Activated CD4-positive, alpha-beta T cell treated with anti-CD3 and anti-CD28 coated beads, Interleukin-2, amount 10 ng/mL, durations not matched to agents 7 days and 5 days (primary cell): Measurements from ENCODE around the gene PPP4R1. TPM values are rescaled to one million over a fixed set of nuclear protein-coding genes. Genes with fewer than 3 reads are reported as not detected.
"Not testable (repeated sequence)": the region's sequence is repeated elsewhere in the genome, so short reads cannot be mapped to it uniquely, and the experiment has no call there.

Source experiments
- CTCF ChIA-PET: fragments of 350-600 bp; sonication (Branson Sonifier 250); formaldehyde crosslinking; loops from one replicate; lab custom pipeline; 2021; ENCODE audit warnings: antibody characterized with exemption; lab: Charles Lee
- POLR2A ChIA-PET: fragments of 350-600 bp; sonication (Branson Sonifier 250); formaldehyde crosslinking; loops from one replicate; lab custom pipeline; 2021; ENCODE audit warnings: antibody characterized with exemption; lab: Charles Lee
- DNase-seq: peaks from one replicate; pipeline ENCODE4 v3.0.0-alpha.2; 2020
- H3K27ac Mint-ChIP-seq: one replicate; pipeline ENCODE4 v1.8.0; 2021; ENCODE audit warnings: mild to moderate bottlenecking, moderate library complexity, mixed read lengths
- H3K27me3 Mint-ChIP-seq: one replicate; pipeline ENCODE4 v1.8.0; 2021; ENCODE audit warnings: mixed read lengths
- H3K36me3 Mint-ChIP-seq: one replicate; pipeline ENCODE4 v1.8.0; 2021; ENCODE audit warnings: low read depth, mixed read lengths
- H3K4me1 Mint-ChIP-seq: one replicate; pipeline ENCODE4 v1.8.0; 2021; ENCODE audit warnings: mixed read lengths
- H3K4me3 Mint-ChIP-seq: one replicate; pipeline ENCODE4 v1.8.0; 2021; ENCODE audit warnings: mild to moderate bottlenecking, moderate library complexity, mixed read lengths
- H3K9me3 Mint-ChIP-seq: one replicate; pipeline ENCODE4 v1.8.0; 2021; ENCODE audit warnings: mixed read lengths
- total RNA-seq, 2 experiments: library from RNA; stranded (reverse); gene quantifications; one replicate each; pipeline ENCODE4 v1.2.3, GENCODE V29; 2021

The PPP4R1 gene
- total RNA-seq, 2 experiments from 2014 or later: 48.4 to 49.7 TPM

DNA sequence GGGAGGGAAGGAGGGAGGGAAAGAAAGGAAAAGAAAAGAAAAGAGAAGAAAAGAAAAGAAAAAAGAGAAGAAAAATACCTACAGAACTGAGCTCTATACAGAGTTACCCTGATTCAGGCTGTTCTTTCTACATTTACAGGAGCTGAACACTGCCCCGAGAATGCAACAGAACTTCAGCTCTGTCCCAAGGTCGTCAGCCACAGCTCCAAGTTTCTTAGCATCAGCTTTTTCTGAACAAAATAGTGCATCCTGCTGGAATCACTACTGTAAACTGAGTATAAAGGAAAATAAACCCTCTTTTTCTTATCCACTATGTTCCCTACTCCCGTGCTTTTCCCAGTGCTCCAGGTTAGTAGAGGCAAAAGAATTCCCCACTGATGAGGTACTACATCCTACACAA, 4.7 kb upstream of the PPP4R1 start:
- H3K4me3 Mint-ChIP-seq: no peak overlapping the region
- CTCF ChIA-PET: interaction anchor here (0.6 to 1.2 kb wide), 2 partner anchors 8 to 556 kb away, joined by 3 read pairs; no protein-coding TSS in a partner anchor
- H3K9me3 Mint-ChIP-seq: no peaks in the 10 kb centered on the region
- peaks cover 10% of the 10 kb centered on the region for H3K27me3 Mint-ChIP-seq
- H3K36me3 Mint-ChIP-seq: no peaks in the 10 kb centered on the region
- peaks cover 31% of the 10 kb centered on the region for H3K4me1 Mint-ChIP-seq
- no peak for DNase-seq
- no peak overlapping the region for H3K27ac Mint-ChIP-seq
- POLR2A ChIA-PET: no interaction called here

DNA sequence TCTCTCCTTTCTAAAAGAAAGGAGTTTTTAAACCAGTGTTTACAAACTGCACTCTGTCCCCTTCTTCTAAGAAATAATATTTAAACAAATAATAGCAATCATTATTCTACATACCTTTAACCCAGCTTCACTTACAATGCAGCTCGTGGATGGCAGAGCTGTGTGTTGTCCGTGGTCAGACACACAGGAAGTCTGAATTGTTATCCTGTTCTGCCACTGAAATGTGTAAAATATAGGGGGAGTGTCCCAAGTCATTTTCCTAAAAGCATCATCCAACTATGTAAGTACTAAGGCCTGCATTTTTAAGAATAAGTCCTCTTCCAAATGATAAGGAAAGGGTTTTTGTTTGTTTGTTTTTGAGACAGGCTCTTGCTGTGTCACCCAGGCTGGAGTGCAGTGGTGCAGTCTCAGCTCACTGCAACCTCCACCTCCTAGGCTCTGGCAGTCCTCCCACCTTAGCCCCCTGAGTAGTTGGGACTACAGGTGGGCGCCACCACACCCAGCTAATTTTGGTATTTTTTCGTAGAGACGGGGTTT, 2.7 kb upstream of the PPP4R1 start:
- H3K4me3 Mint-ChIP-seq: no peak overlapping the region
- POLR2A ChIA-PET: interaction anchor here (0.6 kb wide), 2 partner anchors 145 to 992 kb away, joined by 3 to 13 read pairs; no protein-coding TSS in a partner anchor

DNA sequence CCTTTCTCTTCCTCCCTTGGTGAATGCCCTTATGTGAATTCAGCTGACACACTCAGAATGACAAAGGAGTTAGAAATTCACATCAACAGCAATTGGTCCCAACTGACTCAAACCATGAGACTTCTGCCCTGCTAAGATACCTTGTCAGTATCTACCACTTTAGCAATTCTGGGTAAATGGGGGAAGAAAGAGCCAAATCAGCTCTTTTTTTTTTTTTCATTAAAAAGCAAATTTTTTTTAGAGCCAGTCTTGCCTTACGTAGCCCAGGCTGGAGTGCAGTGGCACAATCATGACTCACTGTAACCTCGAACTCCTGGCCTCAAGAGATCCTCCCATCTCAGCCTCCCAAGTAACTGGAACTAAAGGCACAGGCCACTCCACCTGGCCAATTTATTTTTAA, 1.7 kb upstream of the PPP4R1 start:
- peak overlapping the region; percentile 72 for H3K4me3 Mint-ChIP-seq
- ChIA-PET CTCF (no interaction called here), POLR2A (no interaction called here)
- peaks cover 52% of the 10 kb centered on the region for H3K4me1 Mint-ChIP-seq
- H3K36me3 Mint-ChIP-seq: peaks cover 7% of the 10 kb centered on the region
- H3K9me3 Mint-ChIP-seq: no peaks in the 10 kb centered on the region
- peaks cover 8% of the 10 kb centered on the region for H3K27me3 Mint-ChIP-seq
- no peak overlapping the region for H3K27ac Mint-ChIP-seq
- no peak for DNase-seq

More for the DNA sequence above, 2.7 kb upstream of the PPP4R1 start:
- Mint-ChIP-seq H3K27me3 (peaks cover 10% of the 10 kb centered on the region), H3K27ac (no peak overlapping the region), H3K4me1 (peaks cover 46% of the 10 kb centered on the region), H3K9me3 (no peaks in the 10 kb centered on the region), H3K36me3 (peaks cover under 1% of the 10 kb centered on the region)
- no peak for DNase-seq
- CTCF ChIA-PET: interaction anchor here (0.5 to 0.6 kb wide), 2 partner anchors 70 to 80 kb away, joined by 3 to 6 read pairs; no protein-coding TSS in a partner anchor

DNA sequence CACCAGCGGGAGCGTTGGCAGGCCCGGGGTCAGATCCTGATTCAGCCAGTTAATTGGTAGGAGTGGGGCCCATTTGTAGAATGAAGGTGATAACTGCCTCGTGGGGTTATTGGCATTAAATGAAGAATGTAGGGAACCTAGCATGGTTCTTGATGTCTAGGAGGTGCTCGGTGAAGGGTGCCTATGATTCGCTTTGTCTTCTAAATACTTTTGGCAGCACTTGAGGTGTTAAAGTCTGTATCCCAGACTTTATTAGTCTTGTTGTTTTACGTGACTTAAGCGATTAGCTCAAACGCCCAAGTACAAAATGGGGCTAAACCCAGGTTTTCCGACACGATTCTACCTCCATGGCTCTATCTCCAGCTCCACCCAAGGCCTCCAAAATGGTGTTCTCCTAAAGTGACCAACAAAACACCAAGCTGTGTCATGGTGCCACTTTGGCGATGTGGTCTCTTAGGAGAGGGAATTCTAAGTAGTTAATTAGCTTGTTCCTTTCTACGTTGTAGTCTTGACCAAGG, 980 bp upstream of the PPP4R1 start:
- Mint-ChIP-seq H3K27me3 (peaks cover 6% of the 10 kb centered on the region), H3K27ac (peak overlapping the region; percentile 78), H3K36me3 (peaks cover 10% of the 10 kb centered on the region), H3K4me1 (peaks cover 58% of the 10 kb centered on the region), H3K4me3 (peak overlapping the region; percentile 72), H3K9me3 (no peaks in the 10 kb centered on the region)
- DNase-seq: no peak
- ChIA-PET POLR2A (interaction anchor here (0.6 kb wide), 1 partner anchor 166 kb away, joined by 4 read pairs; no protein-coding TSS in a partner anchor), CTCF (interaction anchor here (0.6 kb wide), 1 partner anchor 456 kb away, joined by 3 read pairs; no protein-coding TSS in a partner anchor)

DNA sequence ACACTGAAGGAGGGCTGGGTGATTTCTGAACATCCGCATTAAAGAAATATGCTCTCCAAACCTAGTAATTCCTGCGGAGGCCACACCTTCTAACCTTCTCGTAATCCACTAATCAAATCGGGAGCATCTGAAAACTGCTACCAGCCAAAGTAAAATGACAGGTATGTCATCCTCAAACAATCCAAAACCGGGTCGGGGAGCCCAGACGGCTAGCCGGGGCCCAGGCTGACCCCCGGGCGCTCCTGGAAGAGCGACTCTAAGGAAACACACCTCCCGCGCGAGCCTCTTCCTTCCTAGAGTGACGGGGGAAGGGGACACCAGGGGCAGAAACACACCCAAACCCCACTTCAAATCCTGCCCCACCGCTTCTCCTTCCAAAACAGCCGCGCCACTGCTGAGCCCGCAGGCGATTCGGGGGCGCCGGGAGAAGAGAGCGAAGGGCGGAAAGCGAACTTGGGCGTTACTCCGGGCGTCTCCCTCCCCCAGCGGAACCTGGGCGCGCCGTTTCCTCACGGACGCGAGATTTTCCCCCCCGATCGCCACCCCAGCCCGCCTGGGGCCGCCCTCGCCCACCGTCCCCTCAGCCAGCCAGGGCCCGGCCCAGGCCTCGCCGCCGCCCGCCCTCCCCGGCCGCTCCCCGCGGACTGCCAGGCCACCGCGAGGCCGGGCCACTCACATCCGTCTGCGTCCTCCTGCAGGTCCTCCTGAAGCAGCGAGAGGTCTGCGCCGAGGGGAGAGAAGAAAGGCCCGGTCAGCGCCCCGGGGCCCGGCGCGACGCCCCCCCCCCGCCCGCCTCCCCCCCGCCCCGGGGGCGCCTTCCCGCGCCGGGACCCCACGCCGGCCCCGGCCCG, 584 bp downstream of the PPP4R1 start:
- peak overlapping the region; percentile 84 for H3K4me3 Mint-ChIP-seq
- H3K27me3 Mint-ChIP-seq: peaks cover under 1% of the 10 kb centered on the region
- H3K4me1 Mint-ChIP-seq: peaks cover 57% of the 10 kb centered on the region
- peak overlapping the region; percentile 87 for H3K27ac Mint-ChIP-seq
- peaks cover 12% of the 10 kb centered on the region for H3K36me3 Mint-ChIP-seq
- ChIA-PET POLR2A (no interaction called here), CTCF (no interaction called here)
- peak; percentile 46 for DNase-seq
- H3K9me3 Mint-ChIP-seq: no peaks in the 10 kb centered on the region

DNA sequence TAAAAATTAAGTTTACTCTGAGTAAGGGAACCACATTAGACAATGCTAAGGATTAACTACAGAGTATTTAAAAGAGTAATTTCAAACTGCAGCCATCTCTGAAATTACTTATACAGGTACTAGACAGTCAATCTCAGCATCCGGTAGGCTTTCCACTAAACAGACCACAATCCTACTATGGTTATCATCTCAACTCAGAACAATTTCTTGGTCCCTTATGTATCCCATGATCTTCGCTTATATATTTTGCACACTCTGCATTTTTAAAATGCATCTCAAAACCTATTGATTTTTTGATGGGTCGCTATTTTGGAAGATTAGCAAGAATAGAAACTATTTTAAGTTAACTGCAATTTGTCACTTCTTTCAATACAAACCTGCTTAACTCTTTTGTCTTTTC, 1.4 kb downstream of the PPP4R1 start:
- Mint-ChIP-seq H3K27ac (peak overlapping the region; percentile 87), H3K36me3 (peaks cover 12% of the 10 kb centered on the region), H3K4me1 (peaks cover 65% of the 10 kb centered on the region), H3K4me3 (peak overlapping the region; percentile 84), H3K9me3 (no peaks in the 10 kb centered on the region), H3K27me3 (no peaks in the 10 kb centered on the region)
- no peak for DNase-seq
- CTCF ChIA-PET: no interaction called here
- POLR2A ChIA-PET: no interaction called here

DNA sequence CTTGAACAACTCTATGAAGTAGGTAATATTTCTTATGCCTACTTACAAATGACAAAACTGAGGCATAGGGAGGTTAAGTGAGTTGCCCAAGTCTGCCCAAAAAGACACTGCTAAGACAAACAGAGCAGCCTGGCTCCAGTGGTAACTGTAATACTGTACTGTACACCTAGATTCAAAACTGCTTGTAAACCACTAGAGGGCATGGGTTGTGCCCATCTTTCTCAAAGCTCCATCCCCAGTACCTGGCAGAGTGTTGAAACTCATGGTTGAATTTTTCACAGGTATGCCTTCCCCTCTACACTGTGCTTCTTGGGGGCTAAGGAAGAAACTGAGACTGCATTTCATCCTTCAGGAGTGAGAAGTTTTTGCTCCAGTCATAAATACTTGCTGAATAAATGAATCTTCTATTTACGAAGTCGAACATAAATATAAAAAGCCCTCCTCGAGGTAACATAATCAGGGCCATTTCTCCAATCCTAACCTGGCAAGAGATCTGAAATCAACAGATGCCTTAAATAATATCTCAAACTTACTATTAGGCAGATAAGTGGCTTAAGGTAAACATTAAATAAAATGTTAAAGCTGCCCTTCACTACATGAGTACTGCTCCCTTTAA, 2.0 kb downstream of the PPP4R1 start:
- no peaks in the 10 kb centered on the region for H3K9me3 Mint-ChIP-seq
- POLR2A ChIA-PET: no interaction called here
- peaks cover 12% of the 10 kb centered on the region for H3K36me3 Mint-ChIP-seq
- H3K27ac Mint-ChIP-seq: no peak overlapping the region
- no peaks in the 10 kb centered on the region for H3K27me3 Mint-ChIP-seq
- CTCF ChIA-PET: interaction anchor here (0.6 to 1.0 kb wide), 2 partner anchors 11 to 12 kb away, joined by 3 to 5 read pairs; no protein-coding TSS in a partner anchor
- peak overlapping the region; percentile 84 for H3K4me3 Mint-ChIP-seq
- peak; percentile 52 for DNase-seq
- H3K4me1 Mint-ChIP-seq: peaks cover 67% of the 10 kb centered on the region

DNA sequence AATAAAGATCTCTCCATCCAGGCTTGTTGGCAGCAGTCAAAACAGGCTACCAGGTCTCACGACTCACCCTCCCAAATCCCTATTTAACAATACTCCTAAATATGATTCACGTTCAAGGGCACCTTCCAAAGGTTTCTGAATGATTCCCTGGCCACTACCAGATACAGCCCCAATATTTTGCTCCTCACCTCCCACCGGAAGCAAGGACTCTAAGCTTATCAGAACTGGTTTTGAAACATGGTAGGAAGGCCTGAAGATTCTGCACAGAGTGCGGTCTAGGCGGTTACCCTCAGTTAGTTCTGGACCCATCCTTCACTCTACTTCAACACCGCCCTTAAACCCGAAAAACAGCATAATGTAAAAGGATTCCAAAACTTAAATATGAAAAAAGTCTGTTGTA, 5.2 kb downstream of the PPP4R1 start:
- Mint-ChIP-seq H3K4me3 (no peak overlapping the region), H3K36me3 (peaks cover 17% of the 10 kb centered on the region), H3K4me1 (peaks cover 48% of the 10 kb centered on the region), H3K27me3 (no peaks in the 10 kb centered on the region), H3K9me3 (no peaks in the 10 kb centered on the region), H3K27ac (no peak overlapping the region)
- ChIA-PET POLR2A (interaction anchor here (0.6 kb wide), 1 partner anchor 997 kb away, joined by 3 read pairs; no protein-coding TSS in a partner anchor), CTCF (no interaction called here)
- DNase-seq: no peak

DNA sequence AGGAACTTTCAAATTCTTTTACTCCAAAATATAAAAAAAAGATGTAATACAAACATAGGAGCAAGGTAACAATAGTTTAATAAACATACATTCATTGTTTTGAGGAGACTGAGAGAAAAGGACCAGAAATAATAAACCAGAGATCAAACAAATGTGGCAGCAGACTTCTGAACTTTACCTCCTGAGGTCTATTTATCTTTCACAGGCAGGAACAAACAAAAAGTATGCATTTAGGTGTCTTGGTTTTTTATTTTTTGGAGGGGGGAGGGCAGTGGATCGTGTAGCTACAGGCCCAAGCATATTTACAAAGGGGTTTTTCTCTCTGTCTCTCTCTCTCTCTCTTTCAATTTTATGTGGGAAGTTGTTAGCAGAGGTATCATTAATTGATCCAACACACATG, 5.6 kb downstream of the PPP4R1 start:
- peaks cover 48% of the 10 kb centered on the region for H3K4me1 Mint-ChIP-seq
- H3K9me3 Mint-ChIP-seq: no peaks in the 10 kb centered on the region
- ChIA-PET CTCF (no interaction called here), POLR2A (no interaction called here)
- no peak overlapping the region for H3K4me3 Mint-ChIP-seq
- no peak overlapping the region for H3K27ac Mint-ChIP-seq
- H3K36me3 Mint-ChIP-seq: peaks cover 17% of the 10 kb centered on the region
- no peak for DNase-seq
- no peaks in the 10 kb centered on the region for H3K27me3 Mint-ChIP-seq

DNA sequence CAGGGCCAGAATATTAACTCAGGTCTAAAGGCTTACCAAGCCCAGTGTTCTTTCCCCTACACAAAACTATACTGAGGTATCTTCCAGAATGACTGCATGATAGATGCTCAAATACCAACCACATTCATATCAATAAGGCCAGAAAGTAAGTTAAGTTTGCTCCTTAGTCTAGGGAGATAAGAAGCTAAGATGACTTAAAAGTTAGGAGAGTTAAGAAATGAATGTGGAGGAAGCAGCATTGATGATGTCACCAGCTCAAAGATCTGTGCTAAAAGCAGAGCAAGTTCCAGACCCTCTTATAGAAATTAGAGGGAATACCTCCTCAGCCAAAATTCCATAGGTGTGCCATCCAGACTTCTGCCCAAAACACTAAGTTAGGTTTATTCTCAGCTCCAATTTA, 6.1 kb downstream of the PPP4R1 start:
- H3K4me3 Mint-ChIP-seq: no peak overlapping the region
- no peak for DNase-seq
- H3K4me1 Mint-ChIP-seq: peaks cover 45% of the 10 kb centered on the region
- H3K27ac Mint-ChIP-seq: no peak overlapping the region
- H3K27me3 Mint-ChIP-seq: no peaks in the 10 kb centered on the region
- ChIA-PET CTCF (no interaction called here), POLR2A (no interaction called here)
- no peaks in the 10 kb centered on the region for H3K9me3 Mint-ChIP-seq
- H3K36me3 Mint-ChIP-seq: peaks cover 17% of the 10 kb centered on the region

DNA sequence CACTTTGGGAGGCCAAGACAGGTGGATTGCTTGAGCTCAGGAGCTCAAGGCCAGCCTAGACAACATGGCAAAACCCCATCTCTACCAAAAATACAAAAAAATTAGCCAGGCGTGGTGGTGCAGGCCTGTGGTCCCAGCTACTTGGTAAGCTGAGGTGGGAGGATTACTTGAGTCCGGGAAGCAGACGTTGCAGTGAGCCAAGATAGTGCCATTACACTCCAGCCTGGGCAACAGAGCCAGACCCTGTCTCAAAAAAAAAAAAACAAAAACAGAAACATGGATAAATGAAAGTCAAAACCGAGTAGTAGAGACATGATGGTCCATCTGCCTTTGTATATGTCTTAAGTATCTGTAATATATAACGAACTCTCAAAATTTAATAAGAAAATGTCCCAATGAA, 7.2 kb downstream of the PPP4R1 start:
- POLR2A ChIA-PET, H3K27ac Mint-ChIP-seq, H3K9me3 Mint-ChIP-seq, DNase-seq, CTCF ChIA-PET, H3K27me3 Mint-ChIP-seq, H3K4me3 Mint-ChIP-seq: not testable (repeated sequence)
- H3K4me1 Mint-ChIP-seq: peaks cover 33% of the 10 kb centered on the region
- H3K36me3 Mint-ChIP-seq: peaks cover 19% of the 10 kb centered on the region

DNA sequence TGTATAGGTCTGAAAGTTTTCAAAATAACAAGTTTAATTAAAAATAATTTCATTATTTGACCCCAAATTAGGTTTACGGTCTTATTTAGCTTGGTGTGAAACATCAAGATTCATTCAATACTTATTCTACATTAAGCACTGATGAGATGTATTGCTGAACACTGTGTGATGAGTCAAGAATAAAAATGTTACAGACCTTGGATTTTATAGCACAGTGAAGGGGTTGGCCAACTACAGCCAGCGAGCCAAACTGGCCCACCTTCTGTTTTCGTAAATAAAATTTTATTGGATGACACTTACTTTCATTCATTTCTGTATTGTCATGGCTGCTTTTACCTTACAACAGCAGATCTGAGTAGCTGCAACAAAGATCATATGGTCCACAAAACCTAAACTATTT, 8.3 kb downstream of the PPP4R1 start:
- H3K4me1 Mint-ChIP-seq: peaks cover 26% of the 10 kb centered on the region
- H3K27ac Mint-ChIP-seq: no peak overlapping the region
- ChIA-PET CTCF (no interaction called here), POLR2A (no interaction called here)
- H3K27me3 Mint-ChIP-seq: no peaks in the 10 kb centered on the region
- DNase-seq: no peak
- peaks cover 2% of the 10 kb centered on the region for H3K9me3 Mint-ChIP-seq
- H3K36me3 Mint-ChIP-seq: peaks cover 13% of the 10 kb centered on the region
- no peak overlapping the region for H3K4me3 Mint-ChIP-seq
